GDM1 (cell line): ENCODE data around the gene RPS23.

Experiments
- DNase-seq: peaks from one replicate; lab custom pipeline; 2025; lab: John Stamatoyannopoulos, UW

Gene RPS23

DNA sequence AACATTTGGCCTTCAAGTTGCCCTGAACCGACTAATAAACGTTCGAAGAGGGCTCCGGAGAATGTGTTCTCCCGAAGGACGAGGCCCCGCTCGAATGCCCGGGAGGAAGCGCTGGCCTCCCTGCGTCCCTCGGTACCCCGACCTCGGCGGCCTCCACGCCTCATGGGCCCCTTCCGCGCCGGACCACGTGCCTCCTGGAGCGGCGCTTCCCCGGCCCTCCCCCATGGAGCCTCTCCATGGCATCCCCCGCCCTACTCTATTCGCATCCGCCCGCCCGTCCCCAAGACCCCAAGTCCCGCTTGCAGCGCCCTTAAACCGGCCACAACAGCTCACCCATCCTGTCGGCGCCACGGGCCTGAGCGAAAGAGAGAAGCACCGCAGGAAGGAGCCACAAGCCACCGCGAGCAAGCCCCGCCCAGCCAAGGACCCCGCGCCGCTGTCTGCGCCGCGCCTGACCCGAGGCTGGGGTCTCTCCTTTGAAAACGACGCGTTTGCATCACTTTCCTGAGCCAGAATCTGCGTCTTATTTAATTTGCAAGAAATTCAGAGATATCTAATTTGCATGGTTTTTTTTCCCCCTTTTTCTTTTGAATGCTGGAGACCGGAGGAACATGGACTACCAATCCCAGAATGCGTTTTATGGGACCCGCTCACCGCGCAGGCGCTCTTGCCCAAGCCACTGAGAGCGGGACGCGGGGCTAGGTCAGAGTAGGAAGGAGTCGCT, at the start of gene RPS23:
Gene RPS23, minus strand, starts transcription at position 368 of the 724 bp plus-strand sequence. Its CDS starts 31 bp downstream, at position 337.
- DNase-seq = peak; percentile 87

DNA sequence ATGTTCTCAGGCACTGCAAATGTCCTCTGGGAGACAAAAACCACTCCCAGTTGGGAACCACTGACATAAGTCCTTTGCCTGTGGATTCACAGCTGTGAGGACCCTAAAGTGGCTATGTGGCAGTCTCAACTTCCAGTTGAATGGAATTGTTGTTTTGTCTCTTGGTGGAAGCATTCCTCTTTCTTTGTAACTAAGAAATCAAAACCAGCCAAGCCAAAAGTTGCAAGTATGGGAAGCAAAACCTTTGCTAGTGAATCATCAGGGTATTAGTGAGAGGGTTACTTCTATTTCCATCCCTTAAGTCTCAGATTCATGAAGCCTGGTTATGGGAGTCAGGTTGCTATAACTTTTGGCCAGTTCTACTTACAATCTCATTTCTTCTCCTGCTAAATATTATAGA, 49.8 kb upstream of the RPS23 start:
- no peak for DNase-seq

DNA sequence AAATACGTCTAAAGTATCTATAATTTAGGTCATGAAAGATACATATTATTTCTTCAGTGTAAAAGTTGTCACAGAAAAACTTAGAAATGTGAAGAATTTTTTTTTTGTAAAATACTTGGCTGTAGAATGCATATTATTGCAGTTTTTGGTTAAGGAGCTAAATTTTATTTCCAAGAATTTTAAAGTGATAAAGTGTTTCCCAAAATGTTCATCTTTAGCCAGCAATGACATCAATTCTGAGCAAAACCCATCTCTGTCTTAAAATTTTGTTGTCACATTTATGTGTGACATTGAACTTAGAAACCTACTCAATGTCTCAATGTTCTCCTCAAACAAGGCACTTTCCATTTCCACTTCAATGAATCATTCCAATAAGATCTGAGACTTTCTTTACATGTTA, 47.8 kb upstream of the RPS23 start:
- DNase-seq = no peak

DNA sequence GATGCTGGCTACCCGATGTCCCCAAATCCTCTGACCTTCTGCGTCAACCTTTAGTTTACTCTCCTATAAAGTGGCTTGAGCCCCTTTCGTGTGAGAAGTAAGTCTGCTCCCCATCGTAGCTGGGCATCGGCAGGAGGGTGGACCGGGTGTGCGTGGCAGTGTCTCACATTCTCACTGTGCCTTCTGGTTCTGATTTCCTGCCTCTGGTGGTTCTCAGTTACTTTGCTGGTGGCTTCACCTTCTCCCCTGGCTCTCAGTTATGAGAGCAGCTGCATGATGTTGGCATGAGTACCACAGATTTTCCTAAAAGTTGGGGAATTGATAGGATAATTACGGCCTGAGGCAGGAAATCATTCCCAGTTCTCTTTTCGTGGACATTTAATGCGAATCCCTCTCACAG, 47.0 kb upstream of the RPS23 start:
- no peak for DNase-seq

DNA sequence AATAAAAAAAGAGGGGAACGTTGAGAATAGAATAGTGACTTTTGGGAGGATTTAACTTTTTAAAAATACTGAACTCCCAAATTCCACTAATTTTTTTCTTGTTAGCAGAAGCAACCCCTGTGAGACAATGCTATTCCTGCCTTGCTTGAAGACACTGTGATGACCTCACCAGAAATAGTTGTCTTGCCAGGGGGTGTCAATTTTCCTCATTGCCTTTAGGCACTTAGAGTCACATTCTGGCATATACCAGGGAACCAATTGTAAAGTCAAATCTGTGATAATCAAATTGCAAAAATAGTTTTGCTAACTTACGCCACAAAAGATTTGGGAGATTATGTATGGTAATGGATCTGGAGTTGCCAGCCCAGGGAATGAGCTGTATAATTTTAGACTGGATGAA, 42.8 kb upstream of the RPS23 start:
- no peak for DNase-seq

DNA sequence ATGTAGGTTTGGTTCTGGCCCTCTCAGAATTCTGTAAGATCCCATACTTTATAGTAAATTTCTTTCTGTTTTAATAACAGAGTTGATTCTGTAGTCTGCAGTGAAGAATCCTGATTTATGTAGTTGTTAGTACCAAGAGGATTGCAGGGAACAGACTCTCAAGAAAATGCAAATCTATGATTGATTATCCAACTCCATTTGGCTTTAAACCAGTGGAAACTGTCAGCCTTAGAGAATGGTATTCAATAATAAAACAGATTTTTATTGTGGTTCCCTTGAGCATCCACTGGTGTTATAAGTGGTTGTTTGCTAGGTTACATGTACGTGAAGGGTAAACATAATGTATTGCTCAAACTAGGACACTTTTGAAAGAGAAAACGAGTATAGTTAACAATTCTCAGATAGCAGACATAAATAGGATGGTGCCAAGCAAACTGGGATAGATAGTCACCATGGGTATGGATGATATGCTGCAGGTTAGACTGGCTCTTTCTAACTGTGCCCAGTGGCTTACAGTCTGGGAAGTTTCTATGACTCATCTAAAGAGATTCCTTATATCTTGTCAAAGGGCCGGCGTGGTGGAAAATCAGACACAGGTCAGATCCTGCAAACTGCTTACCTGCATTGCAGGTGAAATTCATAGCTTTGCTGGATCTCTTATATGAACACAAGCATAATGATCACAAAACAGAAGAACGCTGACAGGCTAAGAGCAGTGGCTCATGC, 41.7 kb upstream of the RPS23 start:
- no peak for DNase-seq

DNA sequence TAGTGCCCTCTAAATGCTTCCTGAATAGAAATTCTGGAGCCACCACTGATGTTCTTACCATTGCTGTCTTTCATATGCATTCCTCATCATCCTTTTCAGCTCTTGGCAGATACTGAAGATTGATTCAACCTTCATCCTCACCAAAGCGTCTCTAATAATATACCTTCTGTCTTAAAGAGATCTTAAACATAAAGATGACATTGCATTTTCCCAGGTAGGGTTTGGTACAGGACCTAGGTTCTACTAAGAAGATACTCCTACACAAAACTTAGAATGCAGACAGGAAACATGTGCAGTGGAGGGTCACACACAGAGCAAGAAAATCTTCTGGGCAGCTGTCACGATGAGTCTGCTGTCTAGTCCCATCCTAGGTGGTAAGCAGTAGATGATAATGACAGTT, 41.0 kb upstream of the RPS23 start:
- DNase-seq = no peak

DNA sequence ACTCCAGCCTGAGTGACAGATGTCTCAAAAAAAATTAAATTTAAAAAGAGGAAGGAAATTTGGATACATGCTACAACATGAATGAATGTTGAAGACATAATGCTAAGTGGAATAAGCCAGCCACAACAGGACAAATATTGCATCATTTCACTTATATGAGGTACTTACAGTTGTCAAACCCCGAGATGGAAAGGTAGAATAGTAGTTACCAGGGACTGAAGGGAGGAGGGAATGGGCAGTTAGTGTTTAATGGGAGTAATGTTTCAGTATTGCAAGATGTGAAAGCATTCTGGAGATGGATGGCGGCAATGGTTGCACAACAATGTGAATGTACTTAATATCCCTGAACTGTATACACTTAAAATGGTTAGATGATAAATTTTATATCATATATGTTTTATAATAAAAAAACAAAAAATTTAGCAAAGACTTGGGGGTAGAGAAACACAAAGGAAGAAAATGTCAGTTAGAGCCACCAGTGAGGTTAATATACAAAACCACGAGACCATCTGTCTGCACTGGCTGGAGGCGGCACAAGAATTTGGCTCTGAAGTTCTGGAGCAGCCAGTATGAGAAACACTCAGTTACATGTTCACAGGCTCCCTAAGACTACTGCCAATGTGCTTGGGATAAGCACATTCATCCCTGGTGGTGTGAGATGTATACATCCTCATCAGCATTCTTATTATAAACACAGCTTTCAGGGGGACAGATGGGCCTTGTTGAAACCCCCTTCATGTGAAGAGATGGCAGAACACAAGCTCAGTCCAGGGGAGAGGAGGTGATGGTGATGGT, 37.0 kb upstream of the RPS23 start:
- peak; percentile 47 for DNase-seq

DNA sequence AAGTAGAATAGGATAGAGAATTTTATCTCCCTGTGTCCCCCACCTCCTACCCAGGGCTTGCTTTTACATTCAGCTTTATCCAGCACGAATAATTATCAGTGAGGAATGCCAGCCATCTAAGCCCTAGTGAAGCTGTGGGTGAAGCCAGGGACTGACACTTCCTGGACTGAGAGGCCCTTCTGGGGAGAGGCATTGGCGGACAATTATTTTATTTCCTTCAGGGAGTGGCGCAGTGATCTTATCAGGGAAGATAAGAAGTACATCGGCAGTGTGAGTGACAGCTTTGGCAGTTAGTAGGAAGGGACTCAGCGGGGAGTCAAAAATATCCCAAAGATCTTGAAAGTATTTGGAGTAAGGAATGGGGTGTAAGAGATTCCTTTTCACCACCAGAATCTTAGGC, 34.9 kb upstream of the RPS23 start:
- peak; percentile 17 for DNase-seq

DNA sequence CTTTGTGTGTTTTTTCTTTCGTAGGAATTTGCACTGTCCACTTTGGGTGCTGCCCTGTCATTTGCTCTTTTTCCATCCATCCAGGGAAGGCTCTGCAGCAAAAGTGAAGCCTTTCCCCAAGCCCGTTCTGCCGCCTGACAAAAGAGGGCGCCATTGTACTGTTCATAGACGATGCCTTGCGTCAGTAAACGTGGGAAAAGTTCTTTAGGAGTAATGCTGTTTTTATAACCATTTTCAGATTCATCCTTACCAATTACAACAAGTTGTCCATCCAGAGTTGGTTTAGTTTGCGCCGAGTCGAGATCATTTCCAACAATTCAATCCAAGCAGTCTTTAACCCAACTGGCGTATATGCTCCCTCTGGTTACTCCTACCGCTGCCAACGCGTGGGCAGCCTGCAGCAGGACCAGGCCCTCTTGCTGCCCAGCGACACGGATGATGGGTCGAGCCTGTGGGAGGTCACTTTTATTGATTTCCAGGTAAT, 34.3 kb upstream of the RPS23 start:
- peak; percentile 56 for DNase-seq

DNA sequence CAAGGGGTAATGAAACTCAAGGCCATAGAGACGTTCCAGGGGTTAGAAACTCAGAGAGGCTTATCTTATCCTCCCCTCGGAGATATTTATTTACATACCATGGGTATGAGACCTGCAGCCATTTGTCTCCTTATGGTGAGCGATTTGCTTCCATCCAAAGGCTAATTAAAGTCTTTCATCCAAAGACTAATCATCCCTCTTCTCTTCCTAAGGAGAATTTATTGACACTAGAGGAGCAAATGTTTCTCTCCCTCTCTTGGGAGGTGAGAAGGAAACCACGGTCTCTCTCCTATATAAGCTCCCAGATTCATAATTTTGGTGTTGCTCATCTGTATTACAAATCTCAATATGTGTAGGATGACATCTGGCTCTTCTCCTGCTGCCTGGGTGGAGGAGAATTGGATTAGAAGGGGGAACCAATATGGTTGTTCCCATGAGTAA, 31.0 kb upstream of the RPS23 start:
- no peak for DNase-seq

DNA sequence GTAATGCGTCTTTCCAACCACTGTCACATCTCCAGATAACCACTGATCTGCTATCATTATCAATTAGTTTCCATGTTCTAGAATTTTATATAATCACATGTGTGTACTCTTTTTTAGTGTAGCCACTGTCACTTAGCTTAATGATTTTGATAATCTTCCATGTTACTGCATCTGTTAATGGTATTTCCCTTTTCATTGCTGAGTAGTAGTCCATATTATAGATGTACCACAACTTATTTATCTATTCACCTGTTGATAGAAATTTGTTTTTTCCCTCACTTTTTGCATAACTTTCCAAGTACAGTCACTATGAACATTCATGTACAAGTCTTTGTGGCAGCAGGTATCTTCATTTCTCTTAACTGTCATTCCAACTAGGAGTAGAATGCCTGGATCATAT, 30.3 kb upstream of the RPS23 start:
- no peak for DNase-seq

DNA sequence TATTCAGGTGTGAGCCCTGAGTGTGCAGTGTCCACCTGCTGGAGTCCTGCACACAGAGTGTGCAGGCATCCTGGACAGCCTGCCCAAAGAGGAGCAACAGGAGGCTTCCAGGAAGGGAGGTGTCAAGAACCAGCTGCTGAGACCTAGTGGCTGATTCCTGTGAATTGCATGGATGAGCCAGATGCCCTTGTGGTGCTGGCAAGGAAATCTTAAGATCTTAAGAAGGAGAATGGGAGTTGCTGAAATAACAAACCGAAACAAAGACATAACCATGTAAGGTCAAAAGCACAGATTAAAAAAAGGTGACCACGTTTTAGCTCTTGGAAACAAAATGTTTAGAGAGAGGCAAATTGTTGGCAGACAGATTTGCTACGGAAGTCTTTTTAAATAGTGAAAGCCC, 29.3 kb upstream of the RPS23 start:
- no peak for DNase-seq

DNA sequence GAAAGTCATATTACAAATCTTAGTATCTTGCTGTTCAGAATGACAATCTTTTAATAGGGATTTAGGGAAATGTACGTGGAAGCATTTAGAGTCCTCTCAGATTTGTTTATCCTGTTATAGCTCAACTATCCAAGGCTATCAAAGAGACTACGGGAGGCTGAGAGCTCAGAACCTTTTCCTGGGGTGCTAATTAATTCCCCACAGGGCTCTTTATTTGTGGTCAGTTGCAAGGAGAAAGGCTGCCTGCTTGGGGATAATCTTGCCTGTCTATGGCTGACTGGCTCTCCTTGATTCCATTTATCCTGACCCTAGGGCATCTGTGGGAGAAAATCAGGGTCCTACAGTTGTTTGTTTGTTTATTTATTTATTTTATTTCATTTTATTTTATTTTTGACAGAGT, 28.0 kb upstream of the RPS23 start:
- DNase-seq = no peak

DNA sequence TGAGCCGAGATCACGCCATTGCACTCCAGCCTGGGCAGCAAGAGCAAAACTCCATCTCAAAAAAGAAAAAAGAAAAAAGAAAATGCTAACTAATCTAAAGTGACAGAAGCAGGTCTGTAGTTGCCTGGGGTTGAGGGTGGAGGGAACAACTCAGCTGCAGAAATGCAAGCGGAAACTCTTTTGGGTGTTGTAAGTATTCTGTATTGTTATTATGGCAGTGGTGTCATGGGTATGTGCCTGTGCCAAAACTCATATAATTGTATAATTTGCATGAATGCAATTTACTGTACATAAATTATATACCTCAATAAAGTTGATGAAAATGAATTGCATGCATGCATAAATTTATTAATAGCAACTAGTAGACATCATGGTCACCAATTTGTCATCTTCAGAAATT, 23.0 kb upstream of the RPS23 start:
- DNase-seq = no peak

DNA sequence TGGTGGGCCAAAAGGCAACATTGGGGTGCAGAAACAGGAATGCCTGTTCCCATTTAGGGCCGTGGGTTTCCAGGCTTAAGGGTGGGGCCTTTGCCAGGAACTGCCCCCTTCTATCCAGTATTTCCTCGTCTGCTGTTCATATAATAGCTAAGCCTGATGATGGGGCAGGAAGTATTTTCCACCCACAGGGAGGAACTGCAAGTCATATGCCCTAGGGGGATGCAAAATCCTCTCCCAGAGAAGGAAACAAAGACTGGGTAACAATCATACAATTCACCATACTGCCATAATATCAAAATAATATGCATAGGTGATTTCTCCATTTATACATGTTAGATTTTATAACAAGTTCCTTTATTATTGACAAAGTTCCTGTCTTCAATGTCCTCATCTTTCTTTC, 20.5 kb upstream of the RPS23 start:
- peak; percentile 12 for DNase-seq

DNA sequence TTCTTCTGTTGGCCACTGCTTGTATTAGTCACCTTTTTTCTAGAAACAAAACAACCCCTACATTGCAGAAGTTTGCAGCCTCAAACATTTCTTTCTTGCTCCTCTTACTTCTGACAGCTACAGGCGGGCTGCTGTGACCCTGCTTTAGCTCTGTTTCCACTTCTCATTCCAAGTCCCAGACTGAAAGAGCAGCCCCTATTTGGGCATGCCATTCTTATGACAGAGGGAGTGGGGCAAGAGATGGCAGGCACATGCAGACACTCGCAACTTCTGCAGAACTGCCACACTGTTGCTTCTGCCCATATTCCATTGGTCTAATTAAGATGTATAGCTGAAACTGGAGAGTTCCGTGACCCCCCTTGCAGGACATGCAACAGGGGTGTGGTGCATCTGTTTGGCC, 19.6 kb upstream of the RPS23 start:
- no peak for DNase-seq

DNA sequence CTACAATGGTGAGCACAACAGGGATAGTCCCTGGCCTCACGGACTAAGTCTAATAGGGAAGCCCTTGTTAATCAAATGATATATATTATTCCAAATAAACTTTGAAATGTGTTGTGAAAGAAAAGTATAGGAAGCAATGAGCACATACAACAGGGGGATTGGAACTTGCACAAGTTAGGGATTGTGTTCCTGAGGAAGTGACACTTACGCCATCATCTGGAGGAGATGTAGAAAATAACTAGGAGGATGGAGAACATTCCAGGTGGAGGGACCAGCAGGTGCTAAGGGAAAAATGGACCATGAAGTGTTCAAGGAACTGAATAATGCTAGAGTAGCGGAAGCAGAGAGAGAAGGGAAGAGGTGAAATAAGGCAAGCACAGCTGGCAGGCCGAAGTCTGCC, 18.8 kb upstream of the RPS23 start:
- no peak for DNase-seq

DNA sequence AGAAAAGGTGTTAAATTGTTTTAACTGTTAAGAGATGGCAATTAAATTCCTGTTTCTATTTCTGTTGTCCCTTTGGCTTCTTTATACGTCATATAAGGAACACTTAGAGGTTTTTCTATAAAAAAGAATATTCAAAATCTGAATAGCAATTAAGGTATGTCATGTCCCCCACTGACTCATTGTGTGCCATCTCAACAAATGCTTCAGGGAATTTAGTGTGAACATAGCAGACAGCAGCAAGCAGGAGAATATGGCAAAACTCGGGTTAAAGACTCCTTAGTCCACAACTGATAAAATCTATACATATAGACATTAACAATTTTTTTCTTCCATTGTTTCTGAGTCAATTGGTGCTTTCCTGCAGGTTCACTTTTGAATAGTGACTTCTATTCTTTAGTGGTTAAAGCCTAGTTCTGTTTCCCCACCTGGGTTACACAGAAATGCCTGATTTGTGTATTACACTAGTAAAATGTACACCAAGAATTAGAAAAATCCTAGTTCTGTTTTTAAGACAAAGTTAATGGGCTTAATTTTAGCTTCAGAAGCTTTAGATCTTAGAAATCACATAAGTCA, 17.9 kb upstream of the RPS23 start:
- DNase-seq = no peak

DNA sequence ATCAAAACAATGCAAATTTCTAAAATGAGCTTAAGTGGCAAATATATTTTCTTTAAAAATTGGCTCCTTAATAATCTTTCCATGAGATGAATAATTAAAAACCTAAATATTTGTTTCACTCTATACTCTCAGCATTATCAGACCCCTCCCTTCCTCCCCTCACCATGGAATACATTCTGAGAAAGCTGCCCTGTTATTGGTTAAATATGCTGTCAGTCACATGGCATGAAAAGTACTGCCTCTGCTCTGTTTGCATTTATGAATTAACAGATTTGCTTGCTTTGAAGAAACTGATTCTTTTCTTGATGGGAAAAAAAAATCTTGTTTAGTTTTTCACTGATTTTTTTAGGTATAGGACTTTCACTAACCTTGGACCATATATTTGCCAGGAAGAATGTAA, 17.0 kb upstream of the RPS23 start:
- no peak for DNase-seq

DNA sequence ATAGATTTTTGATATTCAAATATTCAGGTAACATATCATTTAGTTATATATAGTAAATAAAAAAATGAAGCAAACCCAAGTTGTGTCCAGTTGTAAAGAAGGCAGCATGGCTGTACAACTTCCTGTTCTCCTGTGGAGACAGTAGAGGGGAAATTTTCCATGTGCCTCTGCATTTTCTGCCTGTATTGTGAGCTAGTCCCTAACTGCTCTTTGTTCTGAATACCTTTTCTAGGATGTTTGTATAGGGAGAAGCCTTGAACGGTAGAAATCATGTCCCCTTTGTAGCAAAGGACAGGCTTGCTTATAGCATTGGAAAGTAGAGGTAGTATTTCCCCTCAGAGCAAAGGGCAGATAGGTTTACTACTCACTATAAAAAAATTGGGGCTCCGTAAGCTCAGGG, 13.3 kb upstream of the RPS23 start:
- DNase-seq = no peak

DNA sequence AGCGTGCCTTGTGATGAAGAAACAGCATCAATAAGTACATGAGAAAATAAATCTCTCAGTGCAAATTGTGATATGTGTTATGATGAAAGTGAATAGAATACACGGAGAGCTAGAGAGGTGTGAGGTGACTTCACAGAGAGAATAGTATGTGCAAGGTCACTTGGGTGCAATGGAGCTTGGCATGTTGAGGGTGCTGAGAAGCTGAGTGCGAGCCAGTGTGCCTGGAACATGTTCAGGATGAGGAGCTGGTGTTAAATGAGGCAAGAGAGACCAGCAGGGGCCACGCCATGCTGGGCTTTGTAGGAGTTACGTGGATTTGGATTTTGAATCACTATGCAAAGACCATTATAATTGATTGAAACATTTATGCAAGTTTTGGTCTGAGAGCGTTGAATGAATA, 12.8 kb upstream of the RPS23 start:
- DNase-seq = no peak
